WTC11 (cell line): ENCODE measurements around the gene TMEM259. TPM values are rescaled to one million over a fixed set of nuclear protein-coding genes. Genes with fewer than 3 reads are reported as not detected.
A peak's percentile ranks its signal among the peaks of the same experiment; 100 is the strongest.

Source experiments
- ATAC-seq: fragments of 200-7000 bp; cut with Tn5 transposase; 2 replicates; pipeline ENCODE4 v1.10.0; 2021; ENCODE audit warnings: mild to moderate bottlenecking, moderate library complexity
- CTCF ChIA-PET: fragments of 300-600 bp; sonication (Branson Sonifier 250); formaldehyde crosslinking; loops from one replicate; lab custom pipeline; 2021; ENCODE audit warnings: antibody characterized with exemption; lab: Charles Lee
- POLR2A ChIA-PET: fragments of 350-600 bp; sonication (Branson Sonifier 250); formaldehyde crosslinking; loops from one replicate; lab custom pipeline; 2021; ENCODE audit warnings: antibody characterized with exemption; lab: Charles Lee
- DNase-seq: peaks from one replicate; pipeline ENCODE4 v3.0.0; 2021; ENCODE audit warnings: low spot score
- H3K27ac Mint-ChIP-seq: 2 replicates; pipeline ENCODE4 v1.8.0; 2021; ENCODE audit warnings: mixed read lengths
- H3K27me3 Mint-ChIP-seq: 2 replicates; pipeline ENCODE4 v1.8.0; 2021; ENCODE audit warnings: low read depth, mild to moderate bottlenecking, moderate library complexity, mixed read lengths
- H3K36me3 Mint-ChIP-seq: 2 replicates; pipeline ENCODE4 v1.8.0; 2021; ENCODE audit warnings: mixed read lengths
- H3K4me1 Mint-ChIP-seq: 2 replicates; pipeline ENCODE4 v1.8.0; 2022; ENCODE audit warnings: mixed read lengths
- H3K4me3 Mint-ChIP-seq: 2 replicates; pipeline ENCODE4 v1.8.0; 2021; ENCODE audit warnings: mild to moderate bottlenecking, moderate library complexity, mixed read lengths
- H3K9me3 Mint-ChIP-seq: 2 replicates; pipeline ENCODE4 v1.8.0; 2021; ENCODE audit warnings: mixed read lengths
- ARID4B ChIP-seq: sonication (generic); formaldehyde crosslinking; IDR thresholded peaks from 2 replicates; pipeline ENCODE4 v1.8.0; 2023; ENCODE audit warnings: missing genetic modification reagents, mild to moderate bottlenecking, borderline replicate concordance
- ATF1 ChIP-seq: sonication (generic); formaldehyde crosslinking; IDR thresholded peaks from 2 replicates; pipeline ENCODE4 v1.8.1; 2023; ENCODE audit warnings: mild to moderate bottlenecking, moderate library complexity, missing genetic modification reagents
- CBFB ChIP-seq: sonication (generic); formaldehyde crosslinking; IDR thresholded peaks from 2 replicates; pipeline ENCODE4 v1.8.1; 2022; ENCODE audit warnings: mild to moderate bottlenecking, low read depth, missing genetic modification reagents
- CDX4 ChIP-seq: fragments of 250-450 bp; sonication (Bioruptor Pico); IDR thresholded peaks from 2 replicates; pipeline ENCODE4 v1.9.0; 2021; ENCODE audit warnings: moderate library complexity, mild to moderate bottlenecking, inconsistent platforms, borderline replicate concordance
- CREM ChIP-seq: sonication (generic); formaldehyde crosslinking; IDR thresholded peaks from 2 replicates; pipeline ENCODE4 v1.8.1; 2022; ENCODE audit warnings: mild to moderate bottlenecking, missing genetic modification reagents, moderate library complexity
- FOXK1 ChIP-seq: sonication (generic); formaldehyde crosslinking; IDR thresholded peaks from 2 replicates; pipeline ENCODE4 v1.8.0; 2022; ENCODE audit warnings: mild to moderate bottlenecking, moderate library complexity, missing genetic modification reagents
- FOXP1 ChIP-seq: sonication (generic); formaldehyde crosslinking; IDR thresholded peaks from 2 replicates; pipeline ENCODE4 v1.8.0; 2022; ENCODE audit warnings: missing genetic modification reagents, mild to moderate bottlenecking, moderate library complexity, borderline replicate concordance
- GABPB1 ChIP-seq: sonication (generic); formaldehyde crosslinking; IDR thresholded peaks from 2 replicates; pipeline ENCODE4 v1.8.1; 2023; ENCODE audit warnings: mild to moderate bottlenecking, missing genetic modification reagents
- MLX ChIP-seq: sonication (generic); formaldehyde crosslinking; IDR thresholded peaks from 2 replicates; pipeline ENCODE4 v1.8.1; 2023; ENCODE audit warnings: mild to moderate bottlenecking, missing genetic modification reagents, moderate library complexity
- MXD4 ChIP-seq: fragments of 250-450 bp; sonication (Bioruptor Pico); IDR thresholded peaks from 2 replicates; pipeline ENCODE4 v1.8.0; 2021; ENCODE audit warnings: mild to moderate bottlenecking, moderate library complexity, borderline replicate concordance
- NFATC4 ChIP-seq: fragments of 250-450 bp; sonication (Bioruptor Pico); IDR thresholded peaks from 2 replicates; pipeline ENCODE4 v1.9.0; 2021; ENCODE audit warnings: mild to moderate bottlenecking
- NR3C1 ChIP-seq: sonication (generic); formaldehyde crosslinking; conservative IDR thresholded peaks from 2 replicates; pipeline ENCODE4 v1.8.1; 2023; ENCODE audit warnings: low read depth, mild to moderate bottlenecking, missing genetic modification reagents
- SMAD4 ChIP-seq: sonication (generic); formaldehyde crosslinking; IDR thresholded peaks from 2 replicates; pipeline ENCODE4 v1.8.0; 2022; ENCODE audit warnings: mild to moderate bottlenecking, missing genetic modification reagents
- SOX15 ChIP-seq: fragments of 250-450 bp; sonication (Bioruptor Pico); IDR thresholded peaks from 2 replicates; pipeline ENCODE4 v1.9.0; 2021; ENCODE audit warnings: mild to moderate bottlenecking
- STAT6 ChIP-seq: sonication (generic); formaldehyde crosslinking; conservative IDR thresholded peaks from 2 replicates; pipeline ENCODE4 v1.8.1; 2023; ENCODE audit warnings: mild to moderate bottlenecking, low read depth, missing genetic modification reagents, moderate library complexity
- USF1 ChIP-seq: sonication (generic); formaldehyde crosslinking; IDR thresholded peaks from 2 replicates; pipeline ENCODE4 v1.8.0; 2022; ENCODE audit warnings: mild to moderate bottlenecking, missing genetic modification reagents
- ZBTB21 ChIP-seq: sonication (generic); formaldehyde crosslinking; IDR thresholded peaks from 2 replicates; pipeline ENCODE4 v1.8.1; 2023; ENCODE audit warnings: mild to moderate bottlenecking, missing genetic modification reagents, borderline replicate concordance
- ZMAT4 ChIP-seq: fragments of 250-450 bp; sonication (Bioruptor Pico); IDR thresholded peaks from 2 replicates; pipeline ENCODE4 v1.9.0; 2021; ENCODE audit warnings: mild to moderate bottlenecking
- ZNF281 ChIP-seq: sonication (generic); formaldehyde crosslinking; IDR thresholded peaks from 2 replicates; pipeline ENCODE4 v1.8.0; 2023; ENCODE audit warnings: mild to moderate bottlenecking, missing genetic modification reagents
- total RNA-seq: library from RNA; stranded (reverse); gene quantifications from 3 replicates; pipeline ENCODE4 v1.2.3, GENCODE V29; 2021

TMEM259 gene
- total RNA-seq, 1 experiment from 2014 or later: 202 TPM

- TF ChIP-seq ARID4B (CRISPR knock-in tag): no peak
- no peak for TF ChIP-seq NFATC4 (CRISPR knock-in tag)
- no peak for TF ChIP-seq ATF1 (CRISPR knock-in tag)
- peak; percentile 78; the same call in 1 of the 2 replicates for TF ChIP-seq ZNF281 (CRISPR knock-in tag)
- no peak for TF ChIP-seq CBFB (CRISPR knock-in tag)
- 0 out of 2 replicates have a peak, but pooled peaks have one; percentile 17 for TF ChIP-seq FOXK1 (CRISPR knock-in tag)
- no peak for TF ChIP-seq MXD4
- no peak for TF ChIP-seq NR3C1
Observed at GRCh38 chr19:980133-980998, 40.6 kb downstream of the TMEM259 start (continued).

- ChIA-PET POLR2A (no interaction called here), CTCF (interaction anchor here (1.0 to 1.9 kb wide), 4 partner anchors 8 to 210 kb away, joined by 3 to 4 read pairs (median 4); no protein-coding TSS in a partner anchor)
- TF ChIP-seq CREM (CRISPR knock-in tag) (no peak), SOX15 (CRISPR knock-in tag) (no peak), ZNF281 (CRISPR knock-in tag) (no peak), STAT6 (CRISPR knock-in tag) (no peak), ZMAT4 (no peak), USF1 (CRISPR knock-in tag) (no peak), CDX4 (CRISPR knock-in tag) (no peak), FOXP1 (CRISPR knock-in tag) (no peak), SMAD4 (CRISPR knock-in tag) (no peak), ZBTB21 (no peak), MLX (CRISPR knock-in tag) (no peak), GABPB1 (CRISPR knock-in tag) (no peak)
- no peak overlapping the region for H3K4me3 Mint-ChIP-seq
- DNase-seq: no peak
- H3K27me3 Mint-ChIP-seq: no peaks in the 10 kb centered on the region
- H3K9me3 Mint-ChIP-seq: no peaks in the 10 kb centered on the region
- peaks cover 15% of the 10 kb centered on the region for H3K4me1 Mint-ChIP-seq
- no peak overlapping the region for H3K27ac Mint-ChIP-seq
- ATAC-seq: no peak
- H3K36me3 Mint-ChIP-seq: no peaks in the 10 kb centered on the region
Observed at GRCh38 chr19:979318-979741, 41.6 kb downstream of the TMEM259 start.
